ENCODE results near the gene FCAMR.

FCAMR gene, protein sequence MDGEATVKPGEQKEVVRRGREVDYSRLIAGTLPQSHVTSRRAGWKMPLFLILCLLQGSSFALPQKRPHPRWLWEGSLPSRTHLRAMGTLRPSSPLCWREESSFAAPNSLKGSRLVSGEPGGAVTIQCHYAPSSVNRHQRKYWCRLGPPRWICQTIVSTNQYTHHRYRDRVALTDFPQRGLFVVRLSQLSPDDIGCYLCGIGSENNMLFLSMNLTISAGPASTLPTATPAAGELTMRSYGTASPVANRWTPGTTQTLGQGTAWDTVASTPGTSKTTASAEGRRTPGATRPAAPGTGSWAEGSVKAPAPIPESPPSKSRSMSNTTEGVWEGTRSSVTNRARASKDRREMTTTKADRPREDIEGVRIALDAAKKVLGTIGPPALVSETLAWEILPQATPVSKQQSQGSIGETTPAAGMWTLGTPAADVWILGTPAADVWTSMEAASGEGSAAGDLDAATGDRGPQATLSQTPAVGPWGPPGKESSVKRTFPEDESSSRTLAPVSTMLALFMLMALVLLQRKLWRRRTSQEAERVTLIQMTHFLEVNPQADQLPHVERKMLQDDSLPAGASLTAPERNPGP

GRCh38 chr1:206970446-206970845, at the start of gene FCAMR:
Gene FCAMR, minus strand, starts transcription at chr1:206970460. Its CDS starts 335 bp downstream, at chr1:206970125.
- FAIRE-seq (peak; percentile 48), DNase-seq (ENCODE audit: low spot score) (peak; percentile 14)

DNA sequence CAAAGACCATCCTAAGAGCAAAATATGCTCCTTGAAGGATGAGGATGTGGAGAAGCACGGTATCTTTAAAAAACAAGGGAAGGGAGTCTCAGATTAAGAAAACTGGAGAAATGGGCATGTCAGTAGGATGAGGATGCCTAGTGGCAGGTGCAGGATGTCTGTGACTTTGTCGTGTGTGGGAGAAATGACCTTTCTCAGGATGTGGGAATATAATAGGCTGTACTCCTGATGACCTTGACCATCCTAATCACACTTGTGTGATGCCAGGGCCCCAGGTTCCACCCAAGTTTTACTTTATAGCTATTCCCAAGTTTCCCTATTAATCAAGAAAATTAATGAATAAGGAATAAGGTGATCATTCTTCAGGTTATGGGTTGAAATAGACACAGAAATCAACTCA, 49.4 kb upstream of the FCAMR start:
- FAIRE-seq, result no peak

DNA sequence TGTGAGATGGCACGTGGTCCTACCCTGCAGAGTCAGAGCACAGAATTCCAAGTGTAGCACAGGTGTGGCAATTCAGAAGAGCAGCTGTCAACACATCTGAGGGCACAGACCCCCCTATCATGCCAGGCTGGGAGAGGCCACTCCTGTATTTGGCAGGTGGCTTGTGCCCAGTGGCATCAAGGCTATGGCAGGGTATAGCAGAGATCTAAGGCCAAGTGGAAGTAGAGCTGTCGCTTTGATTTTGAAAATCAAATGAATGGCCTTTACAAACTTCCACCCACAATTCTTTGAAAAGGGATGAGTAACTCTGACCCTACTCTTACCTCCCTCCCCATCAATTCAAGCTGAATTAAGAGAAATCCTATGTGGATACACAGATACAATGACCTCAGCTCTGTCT, 48.9 kb upstream of the FCAMR start:
- no peak for FAIRE-seq
- DNase-seq (ENCODE audit: low spot score), result no peak

More for the DNA sequence above, 49.4 kb upstream of the FCAMR start:
- no peak for DNase-seq (ENCODE audit: low spot score)

DNA sequence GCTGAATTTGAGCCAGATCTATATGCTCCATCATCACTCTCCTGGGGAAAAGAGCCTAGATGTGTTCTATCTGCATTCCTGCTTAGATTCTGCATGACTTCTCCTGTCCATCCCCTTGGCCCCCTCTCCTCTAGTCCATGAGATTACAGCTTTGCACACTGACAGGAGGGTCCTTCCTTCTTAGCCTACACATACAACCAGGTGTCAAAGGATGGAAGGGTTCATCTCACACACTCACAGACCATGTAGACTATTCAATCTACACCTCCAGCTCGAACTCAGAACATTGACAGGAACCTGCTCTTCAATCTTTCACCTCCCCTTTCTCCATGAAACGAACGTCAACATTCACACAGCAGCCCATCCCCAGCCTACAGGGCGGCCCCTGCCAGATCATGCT, 48.4 kb upstream of the FCAMR start:
- no peak for FAIRE-seq
- DNase-seq (ENCODE audit: low spot score), result no peak

DNA sequence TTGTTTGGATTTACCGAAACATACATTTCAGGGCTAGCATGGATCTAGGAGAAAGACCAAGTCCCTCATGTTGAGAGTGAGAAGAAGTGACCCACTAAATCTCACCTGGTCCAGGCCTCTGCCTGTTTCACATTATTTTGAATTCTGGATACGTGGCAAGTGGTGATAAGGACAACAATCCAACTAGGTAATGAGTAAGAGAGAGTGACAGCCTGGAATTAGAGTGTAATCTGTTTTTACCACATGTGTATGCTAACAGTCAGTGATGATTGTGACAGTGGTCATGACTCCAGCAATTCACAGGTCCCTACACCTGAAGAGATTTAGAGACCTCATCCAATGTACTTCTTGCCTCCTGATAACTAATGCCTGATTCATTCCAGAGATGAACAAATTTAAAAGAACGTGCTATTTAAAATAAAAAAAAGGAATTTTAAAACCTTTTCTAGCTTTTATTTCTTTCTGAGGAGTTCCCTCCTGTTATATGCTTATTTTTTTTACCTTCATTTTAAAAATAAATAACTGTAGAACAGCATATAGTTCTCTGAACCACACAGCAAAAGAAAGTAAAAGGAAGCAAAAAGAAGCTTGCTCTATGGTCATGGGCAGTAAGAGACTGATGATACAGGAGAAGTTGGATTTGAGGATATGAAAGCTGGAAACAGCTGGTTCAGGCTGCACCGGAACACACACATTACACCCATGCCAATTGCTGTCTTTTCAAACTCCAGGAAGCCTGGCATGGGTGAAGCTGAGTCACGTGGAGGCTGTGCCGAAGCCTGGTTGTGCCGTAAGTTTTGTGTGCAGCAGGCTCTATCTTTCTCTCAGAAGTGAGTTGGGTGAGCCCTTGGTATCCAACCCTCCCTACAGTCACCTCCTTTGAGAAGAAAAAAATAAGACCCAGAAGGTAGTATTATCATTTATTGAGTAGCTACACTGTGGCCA, 47.6 kb upstream of the FCAMR start:
- FAIRE-seq (no peak), DNase-seq (ENCODE audit: low spot score) (no peak)

DNA sequence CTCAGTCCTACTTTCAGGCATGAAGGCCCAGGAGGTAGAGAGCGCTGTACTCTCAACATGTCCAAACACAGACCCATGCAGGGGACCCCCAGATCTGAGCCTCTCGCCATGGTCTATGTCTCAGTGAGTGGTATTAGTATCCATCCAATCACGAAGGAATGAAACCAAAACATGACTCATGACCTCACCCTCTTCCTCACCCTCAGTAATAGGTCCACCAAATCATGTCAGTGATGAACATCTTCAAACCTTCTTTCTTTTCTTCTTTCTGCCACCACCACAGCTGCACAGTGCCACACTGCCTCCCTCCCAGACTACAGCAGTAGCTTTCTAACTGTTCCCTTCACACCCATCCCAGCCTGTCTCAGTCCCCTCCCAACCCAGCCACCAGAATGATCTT, 45.5 kb upstream of the FCAMR start:
- FAIRE-seq, result no peak

DNA sequence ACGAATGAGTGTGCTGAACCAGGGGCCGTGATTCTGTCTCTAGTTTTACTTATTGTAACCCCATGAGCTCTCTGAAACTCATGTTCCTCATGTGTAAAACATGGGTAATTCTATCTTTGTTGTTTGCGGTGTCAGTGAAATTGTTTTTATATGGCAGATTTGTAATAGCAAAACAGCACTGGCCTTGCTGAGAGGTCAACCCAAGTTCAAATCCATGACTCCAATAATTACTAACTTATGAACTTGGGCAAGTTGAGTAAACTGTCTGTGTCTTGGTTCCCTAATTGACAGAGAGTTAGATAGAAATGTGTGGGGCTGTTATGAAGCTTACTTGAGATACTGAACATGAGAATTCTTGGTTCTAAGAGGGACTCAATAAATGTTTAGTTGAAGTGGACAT, 44.5 kb upstream of the FCAMR start:
- no peak for FAIRE-seq
- DNase-seq (ENCODE audit: low spot score), result no peak

More for the DNA sequence above, 45.5 kb upstream of the FCAMR start:
- no peak for DNase-seq (ENCODE audit: low spot score)

GRCh38 chr1:207013321-207014085, 43.2 kb upstream of the FCAMR start:
- DNase-seq (ENCODE audit: low spot score), result no peak
- no peak for FAIRE-seq

- no peak for FAIRE-seq
- no peak for DNase-seq (ENCODE audit: low spot score)
Observed at GRCh38 chr1:207010726-207011125, 40.5 kb upstream of the FCAMR start.

DNA sequence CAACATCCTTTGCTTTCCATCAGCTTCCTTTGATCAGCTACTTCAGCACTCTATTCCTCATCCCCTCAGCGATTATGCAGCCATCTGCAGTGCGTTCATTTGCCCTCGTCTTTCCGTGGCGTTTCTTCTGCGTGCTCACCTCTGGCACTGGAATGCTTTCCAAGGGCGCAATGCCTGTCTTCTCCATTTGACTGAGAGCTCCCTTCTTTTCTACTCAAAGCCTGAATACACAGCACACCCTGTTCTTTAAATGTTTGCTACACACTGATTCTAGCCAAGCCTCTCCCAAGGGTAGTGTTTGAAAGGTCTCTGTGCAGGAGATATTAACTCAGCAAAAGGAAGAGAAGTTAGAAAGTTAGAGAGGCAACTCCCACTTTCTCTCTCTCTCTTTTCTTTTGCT, 39.7 kb upstream of the FCAMR start:
- FAIRE-seq, result no peak
- DNase-seq (ENCODE audit: low spot score), result no peak

- FAIRE-seq, result no peak
- DNase-seq (ENCODE audit: low spot score), result no peak
Observed at GRCh38 chr1:207009182-207009850, 39.1 kb upstream of the FCAMR start.

DNA sequence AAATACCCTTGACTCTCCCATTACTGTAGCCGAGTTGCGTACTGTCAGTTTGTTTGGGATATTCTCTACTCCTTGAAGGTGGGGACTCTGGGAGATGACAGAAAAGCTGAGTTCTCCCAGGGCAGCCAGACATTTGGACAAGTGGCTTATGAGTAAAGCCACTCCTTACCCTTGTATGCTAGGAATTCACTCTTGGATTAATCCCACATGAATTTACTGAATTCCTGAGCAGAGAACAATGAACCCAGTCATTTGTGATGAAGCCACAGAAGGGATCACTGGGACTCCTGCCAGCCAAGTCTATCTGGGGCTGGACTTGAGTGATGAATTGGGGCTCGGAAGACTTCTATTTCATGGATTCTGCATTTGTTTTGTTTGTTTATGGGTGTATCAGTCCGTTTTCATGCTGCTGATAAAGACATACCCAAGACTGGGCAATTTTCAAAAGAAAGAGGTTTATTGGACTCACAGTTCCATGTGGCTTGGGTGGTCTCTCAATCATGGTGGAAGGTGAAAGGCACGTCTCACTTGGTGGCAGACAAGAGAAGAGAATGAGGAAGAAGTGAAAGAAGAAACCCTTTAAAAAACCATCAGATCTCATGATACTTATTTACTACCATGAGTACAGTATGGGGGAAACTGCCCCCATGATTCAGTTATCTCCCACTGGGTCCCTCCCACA, 37.2 kb upstream of the FCAMR start:
- FAIRE-seq, result peak; percentile 91
- DNase-seq (ENCODE audit: low spot score), result peak; percentile 98

- no peak for FAIRE-seq
- DNase-seq (ENCODE audit: low spot score), result no peak
Observed at GRCh38 chr1:207006914-207007313, 36.7 kb upstream of the FCAMR start.

GRCh38 chr1:207006083-207006482, 35.8 kb upstream of the FCAMR start:
- FAIRE-seq (no peak), DNase-seq (ENCODE audit: low spot score) (no peak)

DNA sequence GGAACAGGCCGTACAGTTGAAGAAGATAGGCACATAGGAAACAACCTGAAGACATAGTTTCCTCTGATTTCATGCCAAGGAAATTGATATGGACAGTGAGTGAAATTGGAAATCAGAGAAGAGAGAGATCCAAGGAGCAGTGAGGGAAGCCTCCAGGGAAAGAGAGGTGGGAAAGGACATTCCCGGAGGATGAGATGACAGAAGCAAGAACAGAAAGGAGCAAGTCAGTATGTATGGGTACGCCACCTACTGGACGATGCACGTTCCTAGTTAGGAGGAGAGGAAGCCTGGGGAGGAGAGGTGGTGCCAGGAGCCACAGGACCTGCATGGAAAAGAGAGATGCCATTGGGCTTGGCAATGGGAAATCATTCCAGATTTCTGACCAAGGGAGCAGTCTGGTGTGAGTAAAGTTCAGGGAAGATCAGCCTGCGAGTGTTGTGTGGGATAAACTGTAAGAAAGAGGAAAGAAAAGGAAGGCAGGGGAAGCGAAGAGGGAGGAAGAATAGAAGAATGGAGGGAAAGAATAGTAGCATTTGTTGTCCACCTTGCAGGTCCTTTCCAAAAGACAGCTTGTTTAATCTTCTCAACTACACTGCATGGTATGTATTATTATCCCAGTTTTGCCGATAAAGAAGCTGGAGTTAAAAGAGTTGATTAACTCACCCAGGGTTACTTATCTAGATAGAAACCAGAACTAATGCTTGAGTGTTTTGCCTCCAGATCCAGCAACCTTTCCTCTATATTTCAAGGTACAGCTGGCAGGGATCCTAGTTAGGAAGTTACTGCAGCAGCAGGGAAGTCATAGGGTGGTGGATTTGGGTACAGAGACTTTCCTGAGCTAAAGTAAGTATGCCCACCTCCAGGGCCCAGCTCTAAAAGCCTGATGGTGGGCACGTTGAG, 34.9 kb upstream of the FCAMR start:
- DNase-seq (ENCODE audit: low spot score) (peak; percentile 79), FAIRE-seq (no peak)

GRCh38 chr1:207003210-207003609, 33.0 kb upstream of the FCAMR start:
- FAIRE-seq, result no peak

DNA sequence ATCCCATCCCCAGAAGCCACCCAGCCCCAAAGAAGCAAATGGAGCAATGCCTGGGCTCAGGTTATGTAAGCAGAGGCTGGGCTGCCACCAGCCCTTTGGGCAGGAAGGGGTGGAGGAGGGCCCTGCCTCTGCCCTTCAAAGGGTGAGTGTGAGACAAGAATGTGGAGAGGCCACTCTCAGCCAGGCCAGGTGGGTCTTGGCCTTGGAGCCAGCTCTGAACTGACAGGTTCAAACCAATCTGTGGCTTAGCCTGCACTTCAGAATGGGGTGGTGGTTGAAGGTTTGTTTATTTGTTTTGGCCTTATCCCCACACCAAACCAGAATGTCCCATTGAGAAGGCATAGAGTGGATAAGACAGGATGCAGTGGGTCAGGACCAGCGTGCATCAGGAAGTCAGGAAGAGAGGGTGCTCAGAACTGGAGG, 32.5 kb upstream of the FCAMR start:
- no peak for FAIRE-seq

More at GRCh38 chr1:207003210-207003609, 33.0 kb upstream of the FCAMR start:
- DNase-seq (ENCODE audit: low spot score), result no peak

DNA sequence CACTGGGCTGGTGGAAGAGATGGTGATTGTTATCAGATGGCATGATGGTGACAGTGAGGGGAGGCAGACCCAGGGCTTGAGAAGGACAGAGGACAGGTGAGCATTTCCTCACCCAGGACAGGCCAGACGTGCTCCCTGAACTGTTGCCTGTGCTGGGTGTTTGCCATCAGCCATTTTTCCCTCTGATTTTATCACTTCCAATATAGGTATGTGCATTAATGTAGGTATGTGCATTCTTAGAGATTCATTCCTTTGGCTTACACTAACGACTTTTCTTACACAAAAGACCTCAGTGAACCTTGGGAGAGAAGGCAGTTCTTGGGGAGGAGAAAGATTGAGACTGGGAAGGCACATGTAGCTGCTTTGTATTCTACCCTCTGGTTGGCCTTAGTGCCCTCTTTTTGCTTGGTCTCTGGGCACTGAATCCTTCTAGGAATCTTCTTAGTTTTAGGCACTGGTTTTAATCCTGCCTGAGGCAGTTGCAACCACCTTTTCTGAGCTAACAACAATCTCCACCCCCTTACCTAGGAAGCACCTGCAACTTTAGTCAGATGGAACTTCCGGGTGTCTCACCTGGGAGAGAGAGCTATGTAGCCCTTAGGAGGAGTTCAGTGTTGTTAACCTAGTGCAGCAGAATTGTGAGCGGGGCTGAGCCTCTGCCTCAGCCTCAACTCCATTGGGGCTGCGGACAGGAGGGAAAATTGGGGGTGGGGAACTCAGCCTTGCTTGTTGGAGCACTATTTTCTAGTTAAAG, 31.4 kb upstream of the FCAMR start:
- DNase-seq (ENCODE audit: low spot score), result no peak

More for the DNA sequence above, 32.5 kb upstream of the FCAMR start:
- no peak for DNase-seq (ENCODE audit: low spot score)

More for the DNA sequence above, 31.4 kb upstream of the FCAMR start:
- FAIRE-seq, result no peak
